ENCODE measurements around the gene LCN15.
A peak's percentile ranks its signal among the peaks of the same experiment; 100 is the strongest.

Gene LCN15

DNA sequence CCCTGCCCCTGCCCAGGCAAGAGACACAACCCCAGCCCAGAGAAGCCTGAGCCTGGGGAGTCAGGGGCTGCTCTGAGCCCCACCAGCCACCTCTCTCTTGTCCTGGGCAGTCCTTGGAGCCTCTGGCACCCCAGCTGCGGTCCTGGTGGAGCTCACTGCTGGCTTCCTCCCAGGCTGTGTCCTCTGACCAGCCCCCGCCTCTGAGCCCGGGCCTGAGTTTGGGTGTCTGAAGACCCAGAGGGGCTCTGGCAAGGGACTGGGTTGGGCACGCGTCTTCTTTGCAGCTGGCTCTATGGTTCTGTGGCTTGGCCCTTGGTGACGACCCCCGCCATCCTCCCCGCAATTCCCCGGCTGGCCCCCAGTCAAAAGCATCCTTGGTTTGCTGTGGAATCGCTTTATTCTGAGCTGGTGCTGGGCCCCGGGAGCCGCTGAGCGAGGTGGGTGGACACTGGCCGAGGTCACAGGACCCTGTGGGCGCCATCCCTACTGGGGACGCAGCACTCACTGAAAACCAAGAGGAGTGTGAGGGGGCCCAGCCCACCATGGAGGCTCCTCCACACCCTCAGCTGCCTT, 20.6 kb downstream of the LCN15 start:
- H3K27ac ChIP-seq (ENCODE audit: extremely low read depth, low read depth, low read length) = no peak overlapping the region
- ChIA-PET POLR2A (interaction anchor here (3.2 kb wide), 1 partner anchor 15 kb away, joined by 22 read pairs; no protein-coding TSS in a partner anchor), CTCF (interaction anchor here (0.7 to 1.0 kb wide), 4 partner anchors 16 to 447 kb away, joined by 3 to 4 read pairs (median 3); no protein-coding TSS in a partner anchor)
- no peaks in the 10 kb centered on the region for H3K4me1 ChIP-seq (ENCODE audit: control insufficient read depth, insufficient read depth, low read length)
- H3K36me3 ChIP-seq (ENCODE audit: control insufficient read depth in 2 of 2, insufficient read depth in 1 of 2, low read length in 2 of 2) = no peaks in the 10 kb centered on the region
- TF ChIP-seq, protein P1, sequence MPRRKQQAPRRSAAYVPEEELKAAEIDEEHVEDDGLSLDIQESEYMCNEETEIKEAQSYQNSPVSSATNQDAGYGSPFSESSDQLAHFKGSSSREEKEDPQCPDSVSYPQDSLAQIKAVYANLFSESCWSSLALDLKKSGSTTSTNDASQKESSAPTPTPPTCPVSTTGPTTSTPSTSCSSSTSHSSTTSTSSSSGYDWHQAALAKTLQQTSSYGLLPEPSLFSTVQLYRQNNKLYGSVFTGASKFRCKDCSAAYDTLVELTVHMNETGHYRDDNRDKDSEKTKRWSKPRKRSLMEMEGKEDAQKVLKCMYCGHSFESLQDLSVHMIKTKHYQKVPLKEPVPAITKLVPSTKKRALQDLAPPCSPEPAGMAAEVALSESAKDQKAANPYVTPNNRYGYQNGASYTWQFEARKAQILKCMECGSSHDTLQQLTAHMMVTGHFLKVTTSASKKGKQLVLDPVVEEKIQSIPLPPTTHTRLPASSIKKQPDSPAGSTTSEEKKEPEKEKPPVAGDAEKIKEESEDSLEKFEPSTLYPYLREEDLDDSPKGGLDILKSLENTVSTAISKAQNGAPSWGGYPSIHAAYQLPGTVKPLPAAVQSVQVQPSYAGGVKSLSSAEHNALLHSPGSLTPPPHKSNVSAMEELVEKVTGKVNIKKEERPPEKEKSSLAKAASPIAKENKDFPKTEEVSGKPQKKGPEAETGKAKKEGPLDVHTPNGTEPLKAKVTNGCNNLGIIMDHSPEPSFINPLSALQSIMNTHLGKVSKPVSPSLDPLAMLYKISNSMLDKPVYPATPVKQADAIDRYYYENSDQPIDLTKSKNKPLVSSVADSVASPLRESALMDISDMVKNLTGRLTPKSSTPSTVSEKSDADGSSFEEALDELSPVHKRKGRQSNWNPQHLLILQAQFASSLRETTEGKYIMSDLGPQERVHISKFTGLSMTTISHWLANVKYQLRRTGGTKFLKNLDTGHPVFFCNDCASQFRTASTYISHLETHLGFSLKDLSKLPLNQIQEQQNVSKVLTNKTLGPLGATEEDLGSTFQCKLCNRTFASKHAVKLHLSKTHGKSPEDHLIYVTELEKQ (tag by site-specific recombination; IDR thresholded peaks at IDR 0.05; ENCODE audit: borderline replicate concordance) = no peak
- no peak for TF ChIP-seq ZNF473 (tag by site-specific recombination; IDR thresholded peaks at IDR 0.05)
- no peak for TF ChIP-seq SALL2 (tag by site-specific recombination; IDR thresholded peaks at IDR 0.05; ENCODE audit: borderline replicate concordance)
- no peak for TF ChIP-seq ZNF248 (tag by site-specific recombination; IDR thresholded peaks at IDR 0.05)
- TF ChIP-seq, protein P2, sequence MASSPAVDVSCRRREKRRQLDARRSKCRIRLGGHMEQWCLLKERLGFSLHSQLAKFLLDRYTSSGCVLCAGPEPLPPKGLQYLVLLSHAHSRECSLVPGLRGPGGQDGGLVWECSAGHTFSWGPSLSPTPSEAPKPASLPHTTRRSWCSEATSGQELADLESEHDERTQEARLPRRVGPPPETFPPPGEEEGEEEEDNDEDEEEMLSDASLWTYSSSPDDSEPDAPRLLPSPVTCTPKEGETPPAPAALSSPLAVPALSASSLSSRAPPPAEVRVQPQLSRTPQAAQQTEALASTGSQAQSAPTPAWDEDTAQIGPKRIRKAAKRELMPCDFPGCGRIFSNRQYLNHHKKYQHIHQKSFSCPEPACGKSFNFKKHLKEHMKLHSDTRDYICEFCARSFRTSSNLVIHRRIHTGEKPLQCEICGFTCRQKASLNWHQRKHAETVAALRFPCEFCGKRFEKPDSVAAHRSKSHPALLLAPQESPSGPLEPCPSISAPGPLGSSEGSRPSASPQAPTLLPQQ (tag by site-specific recombination; IDR thresholded peaks at IDR 0.05) = no peak
- no peak for TF ChIP-seq ZNF223 (tag by site-specific recombination; IDR thresholded peaks at IDR 0.05)
- TF ChIP-seq ZNF366 (tag by site-specific recombination; conservative IDR thresholded peaks at IDR 0.05) = no peak
- no peaks in the 10 kb centered on the region for H3K9me3 ChIP-seq (ENCODE audit: control insufficient read depth, insufficient read depth, low read depth, low read length)
- H3K4me3 ChIP-seq (ENCODE audit: low read depth, low read length) = no peak overlapping the region

DNA sequence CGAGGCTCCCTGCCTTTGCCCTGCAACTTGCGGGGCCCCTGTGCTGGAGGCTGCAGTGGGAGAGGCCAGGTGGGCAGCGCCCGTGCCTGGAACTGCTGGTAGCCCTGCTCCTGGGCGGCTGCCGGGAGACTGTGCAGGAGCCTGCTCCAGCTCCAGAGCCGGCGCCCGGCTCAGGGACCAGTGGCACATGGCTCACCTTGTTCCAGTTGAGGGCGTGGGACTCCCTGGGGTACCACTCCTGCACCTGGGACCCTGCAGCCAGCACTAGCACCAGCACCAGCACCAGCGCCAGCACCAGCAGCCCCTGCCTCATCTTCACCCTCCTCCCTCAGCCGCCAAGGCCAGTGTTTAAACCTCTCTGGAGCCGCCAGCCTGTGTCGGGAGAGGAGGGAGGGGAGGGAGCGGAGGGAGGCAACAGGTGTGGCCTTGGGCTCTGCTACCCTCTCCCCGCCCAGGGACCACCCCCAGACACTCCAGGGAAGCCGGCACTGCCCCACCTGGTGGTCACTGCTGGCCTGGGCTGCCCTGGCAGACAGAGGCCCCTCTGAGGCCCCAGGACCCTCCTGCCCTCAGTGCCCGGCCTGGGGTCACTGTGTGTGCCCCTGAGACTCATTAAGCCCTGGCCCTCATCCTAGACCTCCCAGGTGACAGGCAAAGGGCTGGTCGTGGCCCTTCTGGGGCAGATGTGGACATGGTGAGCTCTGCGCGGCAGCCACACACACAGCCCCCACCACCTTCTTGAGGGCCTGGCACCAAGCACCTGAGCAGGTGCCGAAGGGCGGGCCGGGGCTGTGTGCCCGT, 21.5 kb downstream of the LCN15 start, which contains the start of gene LCN10:
Gene LCN10, minus strand, starts transcription at position 350 of the 801 bp plus-strand sequence. Its CDS starts 37 bp downstream, at position 313.
- H3K4me1 ChIP-seq (ENCODE audit: control insufficient read depth, insufficient read depth, low read length) = no peaks in the 10 kb centered on the region
- TF ChIP-seq ZNF121 (tag by site-specific recombination; IDR thresholded peaks at IDR 0.05) = no peak
- no peak for TF ChIP-seq ZNF510 (tag by site-specific recombination; IDR thresholded peaks at IDR 0.05; ENCODE audit: insufficient replicate concordance)
- TF ChIP-seq SCRT1 (tag by site-specific recombination; IDR thresholded peaks at IDR 0.05; ENCODE audit: borderline replicate concordance) = peak; percentile 88
- TF ChIP-seq SP3 (tag by site-specific recombination; IDR thresholded peaks at IDR 0.05) = 0 out of 2 replicates have a peak, but pooled peaks have one; percentile 14
- TF ChIP-seq GLIS2 (tag by site-specific recombination; IDR thresholded peaks at IDR 0.05) = peak; percentile 29; the same call in 1 of the 2 replicates
- TF ChIP-seq ZNF654 (tag by site-specific recombination; IDR thresholded peaks at IDR 0.05; ENCODE audit: low read depth) = no peak
- no peak for TF ChIP-seq ZNF423 (tag by site-specific recombination; IDR thresholded peaks at IDR 0.05)
- TF ChIP-seq, protein P3, sequence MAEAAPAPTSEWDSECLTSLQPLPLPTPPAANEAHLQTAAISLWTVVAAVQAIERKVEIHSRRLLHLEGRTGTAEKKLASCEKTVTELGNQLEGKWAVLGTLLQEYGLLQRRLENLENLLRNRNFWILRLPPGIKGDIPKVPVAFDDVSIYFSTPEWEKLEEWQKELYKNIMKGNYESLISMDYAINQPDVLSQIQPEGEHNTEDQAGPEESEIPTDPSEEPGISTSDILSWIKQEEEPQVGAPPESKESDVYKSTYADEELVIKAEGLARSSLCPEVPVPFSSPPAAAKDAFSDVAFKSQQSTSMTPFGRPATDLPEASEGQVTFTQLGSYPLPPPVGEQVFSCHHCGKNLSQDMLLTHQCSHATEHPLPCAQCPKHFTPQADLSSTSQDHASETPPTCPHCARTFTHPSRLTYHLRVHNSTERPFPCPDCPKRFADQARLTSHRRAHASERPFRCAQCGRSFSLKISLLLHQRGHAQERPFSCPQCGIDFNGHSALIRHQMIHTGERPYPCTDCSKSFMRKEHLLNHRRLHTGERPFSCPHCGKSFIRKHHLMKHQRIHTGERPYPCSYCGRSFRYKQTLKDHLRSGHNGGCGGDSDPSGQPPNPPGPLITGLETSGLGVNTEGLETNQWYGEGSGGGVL (tag by site-specific recombination; IDR thresholded peaks at IDR 0.05) = 0 out of 2 replicates have a peak, but pooled peaks have one; percentile 35
- peak; percentile 75; the same call in 1 of the 2 replicates for TF ChIP-seq KLF1 (tag by site-specific recombination; IDR thresholded peaks at IDR 0.05)
- TF ChIP-seq IKZF3 (tag by site-specific recombination; IDR thresholded peaks at IDR 0.05) = no peak
- TF ChIP-seq SCRT2 (tag by site-specific recombination; IDR thresholded peaks at IDR 0.05) = peak; percentile 96
- TF ChIP-seq, protein P4, sequence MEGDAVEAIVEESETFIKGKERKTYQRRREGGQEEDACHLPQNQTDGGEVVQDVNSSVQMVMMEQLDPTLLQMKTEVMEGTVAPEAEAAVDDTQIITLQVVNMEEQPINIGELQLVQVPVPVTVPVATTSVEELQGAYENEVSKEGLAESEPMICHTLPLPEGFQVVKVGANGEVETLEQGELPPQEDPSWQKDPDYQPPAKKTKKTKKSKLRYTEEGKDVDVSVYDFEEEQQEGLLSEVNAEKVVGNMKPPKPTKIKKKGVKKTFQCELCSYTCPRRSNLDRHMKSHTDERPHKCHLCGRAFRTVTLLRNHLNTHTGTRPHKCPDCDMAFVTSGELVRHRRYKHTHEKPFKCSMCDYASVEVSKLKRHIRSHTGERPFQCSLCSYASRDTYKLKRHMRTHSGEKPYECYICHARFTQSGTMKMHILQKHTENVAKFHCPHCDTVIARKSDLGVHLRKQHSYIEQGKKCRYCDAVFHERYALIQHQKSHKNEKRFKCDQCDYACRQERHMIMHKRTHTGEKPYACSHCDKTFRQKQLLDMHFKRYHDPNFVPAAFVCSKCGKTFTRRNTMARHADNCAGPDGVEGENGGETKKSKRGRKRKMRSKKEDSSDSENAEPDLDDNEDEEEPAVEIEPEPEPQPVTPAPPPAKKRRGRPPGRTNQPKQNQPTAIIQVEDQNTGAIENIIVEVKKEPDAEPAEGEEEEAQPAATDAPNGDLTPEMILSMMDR (tag by site-specific recombination; IDR thresholded peaks at IDR 0.05) = peak; percentile 64
- TF ChIP-seq, protein P5, sequence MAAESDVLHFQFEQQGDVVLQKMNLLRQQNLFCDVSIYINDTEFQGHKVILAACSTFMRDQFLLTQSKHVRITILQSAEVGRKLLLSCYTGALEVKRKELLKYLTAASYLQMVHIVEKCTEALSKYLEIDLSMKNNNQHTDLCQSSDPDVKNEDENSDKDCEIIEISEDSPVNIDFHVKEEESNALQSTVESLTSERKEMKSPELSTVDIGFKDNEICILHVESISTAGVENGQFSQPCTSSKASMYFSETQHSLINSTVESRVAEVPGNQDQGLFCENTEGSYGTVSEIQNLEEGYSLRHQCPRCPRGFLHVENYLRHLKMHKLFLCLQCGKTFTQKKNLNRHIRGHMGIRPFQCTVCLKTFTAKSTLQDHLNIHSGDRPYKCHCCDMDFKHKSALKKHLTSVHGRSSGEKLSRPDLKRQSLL (tag by site-specific recombination; IDR thresholded peaks at IDR 0.05) = peak; percentile 66; the same call in 1 of the 2 replicates
- POLR2A ChIA-PET = interaction anchor here (2.3 to 3.2 kb wide), 2 partner anchors 14 to 15 kb away, joined by 7 to 22 read pairs; no protein-coding TSS in a partner anchor
- H3K4me3 ChIP-seq (ENCODE audit: low read depth, low read length) = no peak within 1 kb of the TSS
- no peak within 1 kb of the TSS for H3K27ac ChIP-seq (ENCODE audit: extremely low read depth, low read depth, low read length)
- no peaks in the 10 kb centered on the region for H3K9me3 ChIP-seq (ENCODE audit: control insufficient read depth, insufficient read depth, low read depth, low read length)
- CTCF ChIA-PET = interaction anchor here (0.7 to 1.0 kb wide), 3 partner anchors 15 to 446 kb away, joined by 3 to 4 read pairs (median 3); no protein-coding TSS in a partner anchor
- no peaks in the 10 kb centered on the region for H3K36me3 ChIP-seq (ENCODE audit: control insufficient read depth in 2 of 2, insufficient read depth in 1 of 2, low read length in 2 of 2)

Measured in HEK293 (cell line).